Ishikawa (cell line): ENCODE results near the gene SHB.

Experiments used
- CEBPB ChIP-seq: IDR thresholded peaks from 2 replicates; pipeline ENCODE4 v1.6.1; 2012
- CREB1 ChIP-seq: IDR thresholded peaks from 2 replicates; pipeline ENCODE4 v1.6.1; 2012; ENCODE audit warnings: low read depth
- EGR1 ChIP-seq: IDR thresholded peaks from 2 replicates; pipeline ENCODE4 v1.6.1; 2012
- EP300 ChIP-seq: IDR thresholded peaks from 2 replicates; pipeline ENCODE4 v1.6.1; 2012; ENCODE audit warnings: borderline replicate concordance
- FOXM1 ChIP-seq: IDR thresholded peaks from 2 replicates; pipeline ENCODE4 v1.6.1; 2012; ENCODE audit warnings: low read depth, borderline replicate concordance
- NFIC ChIP-seq: IDR thresholded peaks from 2 replicates; pipeline ENCODE4 v1.6.1; 2012
- RAD21 ChIP-seq: IDR thresholded peaks from 2 replicates; pipeline ENCODE4 v1.6.1; 2012; ENCODE audit warnings: low read depth
- TAF1 ChIP-seq: IDR thresholded peaks from 2 replicates; pipeline ENCODE4 v1.6.1; 2012; ENCODE audit warnings: low read depth, mild to moderate bottlenecking
- TCF12 ChIP-seq: IDR thresholded peaks from 2 replicates; pipeline ENCODE4 v1.6.1; 2012; ENCODE audit warnings: low read depth
- TEAD4 ChIP-seq: IDR thresholded peaks from 2 replicates; pipeline ENCODE4 v1.6.1; 2012
- YY1 ChIP-seq: IDR thresholded peaks from 2 replicates; pipeline ENCODE4 v1.6.1; 2012; ENCODE audit warnings: low read depth
- ZBTB7A ChIP-seq: IDR thresholded peaks from 2 replicates; pipeline ENCODE4 v1.6.1; 2012; ENCODE audit warnings: low read depth
- TF ChIP-seq, protein P1 (sequence below): IDR thresholded peaks from 2 replicates; pipeline ENCODE4 v1.6.1; 2012
- TF ChIP-seq, protein P2 (sequence below): IDR thresholded peaks from 2 replicates; pipeline ENCODE4 v1.6.1; 2012; ENCODE audit warnings: low read depth, mild to moderate bottlenecking
- TF ChIP-seq, protein P3 (sequence below): IDR thresholded peaks from 2 replicates; pipeline ENCODE4 v1.6.1; 2012

SHB gene

DNA sequence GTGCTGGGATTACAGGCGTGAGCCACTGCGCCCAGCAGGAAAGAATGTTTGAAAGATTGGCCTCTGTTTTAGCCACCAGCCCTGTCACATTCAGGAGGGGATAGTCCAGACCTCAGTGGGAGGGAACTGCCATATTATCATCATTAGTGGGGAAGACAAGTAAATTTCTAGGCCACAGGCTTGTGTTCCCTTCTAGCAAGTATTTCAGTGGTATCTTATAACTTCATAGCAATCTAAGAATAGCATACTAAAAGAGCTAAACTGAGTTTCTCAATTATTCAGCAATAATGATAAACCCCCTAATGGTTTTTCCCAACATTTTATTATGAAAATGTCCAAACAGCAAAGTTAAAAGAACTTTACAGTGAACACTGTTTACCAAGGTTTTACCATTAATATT, 195.1 kb downstream of the SHB start:
- TF ChIP-seq, protein P1, sequence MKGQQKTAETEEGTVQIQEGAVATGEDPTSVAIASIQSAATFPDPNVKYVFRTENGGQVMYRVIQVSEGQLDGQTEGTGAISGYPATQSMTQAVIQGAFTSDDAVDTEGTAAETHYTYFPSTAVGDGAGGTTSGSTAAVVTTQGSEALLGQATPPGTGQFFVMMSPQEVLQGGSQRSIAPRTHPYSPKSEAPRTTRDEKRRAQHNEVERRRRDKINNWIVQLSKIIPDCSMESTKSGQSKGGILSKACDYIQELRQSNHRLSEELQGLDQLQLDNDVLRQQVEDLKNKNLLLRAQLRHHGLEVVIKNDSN: no peak
- no peak for TF ChIP-seq TEAD4
- no peak for TF ChIP-seq TAF1
- TF ChIP-seq TCF12: no peak
- TF ChIP-seq CEBPB: no peak
- TF ChIP-seq YY1: no peak
- TF ChIP-seq EGR1: no peak
- TF ChIP-seq FOXM1: no peak
- no peak for TF ChIP-seq NFIC
- TF ChIP-seq, protein P2, sequence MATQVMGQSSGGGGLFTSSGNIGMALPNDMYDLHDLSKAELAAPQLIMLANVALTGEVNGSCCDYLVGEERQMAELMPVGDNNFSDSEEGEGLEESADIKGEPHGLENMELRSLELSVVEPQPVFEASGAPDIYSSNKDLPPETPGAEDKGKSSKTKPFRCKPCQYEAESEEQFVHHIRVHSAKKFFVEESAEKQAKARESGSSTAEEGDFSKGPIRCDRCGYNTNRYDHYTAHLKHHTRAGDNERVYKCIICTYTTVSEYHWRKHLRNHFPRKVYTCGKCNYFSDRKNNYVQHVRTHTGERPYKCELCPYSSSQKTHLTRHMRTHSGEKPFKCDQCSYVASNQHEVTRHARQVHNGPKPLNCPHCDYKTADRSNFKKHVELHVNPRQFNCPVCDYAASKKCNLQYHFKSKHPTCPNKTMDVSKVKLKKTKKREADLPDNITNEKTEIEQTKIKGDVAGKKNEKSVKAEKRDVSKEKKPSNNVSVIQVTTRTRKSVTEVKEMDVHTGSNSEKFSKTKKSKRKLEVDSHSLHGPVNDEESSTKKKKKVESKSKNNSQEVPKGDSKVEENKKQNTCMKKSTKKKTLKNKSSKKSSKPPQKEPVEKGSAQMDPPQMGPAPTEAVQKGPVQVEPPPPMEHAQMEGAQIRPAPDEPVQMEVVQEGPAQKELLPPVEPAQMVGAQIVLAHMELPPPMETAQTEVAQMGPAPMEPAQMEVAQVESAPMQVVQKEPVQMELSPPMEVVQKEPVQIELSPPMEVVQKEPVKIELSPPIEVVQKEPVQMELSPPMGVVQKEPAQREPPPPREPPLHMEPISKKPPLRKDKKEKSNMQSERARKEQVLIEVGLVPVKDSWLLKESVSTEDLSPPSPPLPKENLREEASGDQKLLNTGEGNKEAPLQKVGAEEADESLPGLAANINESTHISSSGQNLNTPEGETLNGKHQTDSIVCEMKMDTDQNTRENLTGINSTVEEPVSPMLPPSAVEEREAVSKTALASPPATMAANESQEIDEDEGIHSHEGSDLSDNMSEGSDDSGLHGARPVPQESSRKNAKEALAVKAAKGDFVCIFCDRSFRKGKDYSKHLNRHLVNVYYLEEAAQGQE: no peak
- TF ChIP-seq CREB1: no peak
- TF ChIP-seq ZBTB7A: no peak
- TF ChIP-seq RAD21: no peak
- TF ChIP-seq EP300: no peak

DNA sequence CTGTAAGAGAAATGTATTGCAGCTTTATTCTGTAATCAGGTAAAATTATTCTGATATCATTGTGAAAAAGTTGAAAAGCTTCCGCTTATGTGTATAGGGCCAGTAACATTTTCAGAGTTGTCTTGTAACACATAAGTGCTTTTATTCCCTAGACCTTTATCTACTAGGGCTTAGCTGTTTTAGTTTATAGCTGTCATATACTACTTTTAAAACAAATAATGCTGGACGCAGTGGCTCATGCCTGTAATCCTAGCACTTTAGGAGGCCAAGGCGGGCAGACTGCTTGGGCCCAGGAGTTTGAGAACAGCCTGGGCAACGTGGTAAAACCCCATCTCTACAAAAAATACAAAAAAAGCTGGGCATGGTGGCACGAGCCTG, 198.2 kb downstream of the SHB start:
- TF ChIP-seq, protein P2: no peak
- TF ChIP-seq EP300: no peak
- no peak for TF ChIP-seq NFIC
- TF ChIP-seq, protein P1: no peak
- no peak for TF ChIP-seq ZBTB7A
- TF ChIP-seq TEAD4: no peak
- no peak for TF ChIP-seq RAD21
- TF ChIP-seq CREB1: no peak

DNA sequence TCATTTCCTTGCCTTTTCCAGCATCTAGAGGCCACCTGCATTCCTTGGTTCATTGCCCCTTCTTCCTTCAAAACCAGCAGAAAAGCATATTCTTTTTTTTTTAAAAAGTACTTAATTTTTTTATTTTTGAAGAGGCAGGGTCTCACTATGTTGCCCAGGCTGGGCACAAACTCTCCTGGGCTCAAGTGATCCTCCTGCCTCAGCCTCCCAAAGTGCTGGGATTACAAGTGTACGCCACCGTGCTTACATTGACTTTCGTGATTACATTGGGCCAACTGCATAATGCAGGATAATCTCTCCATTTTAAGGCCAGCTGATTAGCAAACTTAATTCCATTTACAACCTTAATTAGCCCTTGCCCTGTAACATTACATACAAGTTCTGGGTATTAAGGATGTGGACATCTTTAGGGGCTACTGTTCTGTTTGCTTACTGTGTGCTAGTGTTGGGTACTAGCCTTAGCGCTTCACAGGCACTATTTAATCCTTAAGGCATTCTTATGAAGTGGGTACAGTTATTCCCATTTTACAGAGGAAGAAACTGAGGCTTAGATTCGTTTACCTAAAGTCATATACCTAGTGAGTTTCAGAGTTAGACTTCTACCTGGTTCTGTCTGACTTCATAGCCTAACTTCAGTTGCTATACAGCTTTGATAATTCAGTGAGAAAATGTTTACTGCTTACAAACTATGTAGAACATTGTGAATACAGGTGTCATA, 198.8 kb downstream of the SHB start:
- TF ChIP-seq YY1: no peak
- TF ChIP-seq, protein P3, sequence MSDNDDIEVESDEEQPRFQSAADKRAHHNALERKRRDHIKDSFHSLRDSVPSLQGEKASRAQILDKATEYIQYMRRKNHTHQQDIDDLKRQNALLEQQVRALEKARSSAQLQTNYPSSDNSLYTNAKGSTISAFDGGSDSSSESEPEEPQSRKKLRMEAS: no peak
- TF ChIP-seq ZBTB7A: no peak
- no peak for TF ChIP-seq RAD21
- TF ChIP-seq, protein P2: no peak
- no peak for TF ChIP-seq TCF12
- TF ChIP-seq NFIC: no peak
- no peak for TF ChIP-seq EGR1
- no peak for TF ChIP-seq TEAD4
- no peak for TF ChIP-seq FOXM1
- no peak for TF ChIP-seq CREB1
- TF ChIP-seq, protein P1: no peak
- TF ChIP-seq EP300: no peak
- no peak for TF ChIP-seq CEBPB
- no peak for TF ChIP-seq TAF1
